GM21423 (cell line): ENCODE measurements around the gene RAB38.

Source experiments
- ATAC-seq: cut with Tn5 transposase; IDR thresholded peaks from one replicate; pipeline ENCODE4 v1.9.1; 2021; ENCODE audit warnings: mild to moderate bottlenecking, moderate library complexity; ENCODE audit not compliant: unreplicated experiment

Gene RAB38

DNA sequence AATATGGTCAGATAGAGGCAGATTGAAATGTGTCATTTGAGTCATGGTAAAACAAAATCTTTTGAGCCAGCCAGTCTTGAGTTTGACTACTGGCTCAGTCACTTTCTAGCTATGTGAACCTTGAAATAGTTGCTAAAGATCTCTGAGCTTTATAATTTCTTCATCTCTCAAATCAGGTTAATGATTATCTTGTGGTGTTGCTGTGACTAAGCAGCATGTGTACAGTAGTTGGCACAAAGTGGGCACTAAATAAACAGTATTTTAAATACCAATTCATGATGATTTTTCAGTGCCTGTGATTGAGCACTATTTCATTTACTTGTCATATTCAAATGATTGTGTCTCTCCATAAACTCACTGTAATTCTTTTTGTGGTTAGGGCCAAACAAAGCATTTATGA is 70.8 kb downstream of the RAB38 start:
- ATAC-seq: peak; percentile 40

GRCh38 chr11:88103337-88104206 is 71.7 kb downstream of the RAB38 start:
- peak; percentile 80 for ATAC-seq

- no peak for ATAC-seq
Measured at GRCh38 chr11:88102598-88102934, 72.7 kb downstream of the RAB38 start.

DNA sequence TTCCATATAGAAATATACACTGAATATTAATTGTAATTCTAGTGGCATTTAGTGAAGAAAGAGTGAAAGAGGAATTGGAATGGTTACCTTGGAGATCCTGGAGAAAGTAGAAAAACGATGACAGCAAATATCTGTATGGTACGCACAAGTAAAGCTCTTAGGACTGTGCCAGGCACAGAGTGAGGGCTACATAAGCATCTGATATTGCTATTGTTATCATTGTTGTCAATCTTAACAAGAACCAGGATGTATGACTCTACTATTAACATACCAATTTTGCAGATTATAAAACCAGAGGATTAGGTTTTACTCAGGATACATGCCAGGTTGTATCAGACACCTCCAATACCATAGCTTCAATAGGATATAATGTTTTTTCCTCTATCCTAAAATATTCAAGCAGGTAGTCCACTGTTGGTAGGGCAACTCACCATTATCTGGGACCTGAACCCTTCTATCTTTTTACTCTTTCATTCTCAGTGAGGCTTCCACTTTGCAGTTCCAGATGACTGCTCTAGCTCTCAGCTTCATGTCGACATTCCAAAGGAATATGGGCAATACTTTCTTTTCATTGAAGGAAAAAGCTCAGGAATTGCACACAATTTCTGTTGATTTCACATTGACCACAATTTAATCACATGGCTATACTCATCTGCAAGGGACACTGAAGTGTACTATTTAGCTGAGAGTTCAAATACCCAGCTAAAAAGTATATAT is 73.2 kb downstream of the RAB38 start:
- no peak for ATAC-seq

DNA sequence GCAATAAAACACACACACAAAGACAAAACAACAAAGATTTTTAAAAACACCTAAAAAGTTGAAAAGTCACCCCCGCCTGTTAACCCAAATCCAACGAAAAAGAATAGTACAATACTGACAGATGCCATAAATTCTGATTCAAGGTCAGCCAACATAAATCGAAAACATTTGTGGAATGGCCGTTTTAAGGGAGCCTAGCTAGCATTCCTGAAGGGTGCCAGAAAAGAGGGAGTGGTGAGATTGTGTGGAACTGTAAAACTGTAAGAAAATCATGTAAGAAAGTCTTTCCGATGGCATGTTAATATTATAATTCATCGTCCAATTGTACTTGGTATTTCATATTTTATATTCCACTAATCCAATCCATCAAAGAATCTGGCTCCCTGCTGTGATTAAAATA is 75.1 kb downstream of the RAB38 start:
- no peak for ATAC-seq

GRCh38 chr11:88098289-88098688 is 77.0 kb downstream of the RAB38 start:
- no peak for ATAC-seq

GRCh38 chr11:88089134-88089533 is 86.1 kb downstream of the RAB38 start:
- no peak for ATAC-seq

- no peak for ATAC-seq
Measured at GRCh38 chr11:88087337-88087736, 87.9 kb downstream of the RAB38 start.

- ATAC-seq: no peak
Measured at GRCh38 chr11:88086297-88086696, 88.9 kb downstream of the RAB38 start.

GRCh38 chr11:88070437-88070836 is 104.8 kb downstream of the RAB38 start:
- no peak for ATAC-seq

DNA sequence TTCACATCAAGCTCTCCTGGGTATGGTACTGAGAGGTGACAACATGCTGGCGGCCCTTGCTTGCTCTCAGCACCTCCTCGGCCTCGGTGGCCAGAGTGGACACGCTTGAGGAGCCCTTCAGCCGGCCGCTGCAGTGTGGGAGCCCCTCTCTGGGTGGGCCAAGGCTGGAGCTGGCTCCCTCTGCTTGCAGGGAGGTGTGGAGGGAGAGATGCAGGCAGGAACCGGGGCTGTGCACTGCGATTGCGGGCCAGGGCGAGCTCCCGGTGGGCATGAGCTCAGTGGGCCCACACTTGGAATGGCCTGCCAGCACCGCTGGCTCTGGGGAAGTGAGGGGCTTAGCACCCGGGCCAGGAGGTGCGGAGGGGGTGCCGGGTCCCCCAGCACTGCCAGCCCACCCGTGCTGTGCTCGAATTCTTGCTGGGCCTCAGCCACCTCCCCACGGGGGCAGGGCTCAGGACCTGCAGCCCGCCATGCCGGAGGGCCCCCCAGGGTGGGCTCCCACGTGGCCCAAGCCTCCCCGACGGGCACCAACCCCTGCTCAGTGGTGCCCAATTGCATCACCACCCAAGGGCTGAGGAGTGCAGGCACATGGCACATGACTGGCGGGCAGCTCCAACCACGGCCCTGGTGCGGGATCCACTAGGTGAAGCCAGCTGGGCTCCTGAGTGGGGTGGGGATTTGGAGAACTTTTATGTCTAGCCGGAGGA is 106.2 kb downstream of the RAB38 start:
- ATAC-seq: no peak

GRCh38 chr11:88066090-88066489 is 109.2 kb downstream of the RAB38 start:
- ATAC-seq: no peak

- ATAC-seq: no peak
Measured at GRCh38 chr11:88064097-88064705, 111.0 kb downstream of the RAB38 start.
